ENCODE measurements around the gene CGRRF1. TPM values are rescaled to one million over a fixed set of nuclear protein-coding genes. Genes with fewer than 3 reads are reported as not detected.

CGRRF1 gene
- total and polyA plus RNA-seq, 10 of the 15 experiments (the other 5 are each of a cell fraction or from before 2014, with no cell fraction given) = 5.5 to 47.7 (median 13.5) TPM

GRCh38 chr14:54564868-54565784 lies 55.4 kb downstream of the CGRRF1 start:
- no peaks in the 10 kb centered on the region for H3K9me3 ChIP-seq (replicated peaks; ENCODE audit: control insufficient read depth, insufficient read depth, low read length)
- peak overlapping the region; percentile 58 for H2AFZ ChIP-seq (ENCODE audit: control insufficient read depth, low read depth, low read length)
- peak overlapping the region; percentile 98 for H3K4me2 ChIP-seq (ENCODE audit: control insufficient read depth, insufficient read depth)
- SMC1A ChIA-PET (ENCODE audit: uncharacterized antibody, unreplicated experiment) = interaction anchor here (0.6 to 6.8 kb wide), 22 partner anchors 9 to 412 kb away, joined by 3 to 87 read pairs (median 5); no protein-coding TSS in a partner anchor
- peak overlapping the region; percentile 22; the same call in 1 of the 2 replicates for H3K9ac ChIP-seq (ENCODE audit: control insufficient read depth, insufficient read depth, low read length)
- H4K20me1 ChIP-seq (ENCODE audit: control insufficient read depth, insufficient read depth) = no peaks in the 10 kb centered on the region
- BruUV-seq (replicated peaks) = no TSS peak
- under 1% methylated on average over 69 of the region's 69 CpGs for WGBS (ENCODE audit: insufficient coverage, insufficient replicate concordance, low lambda C conversion rate, missing lambda C conversion rate)
- intact Hi-C loops (cut with micrococcal nuclease; ENCODE audit: unreplicated experiment) = loop anchor here (1.0 to 5.0 kb wide), 7 partner anchors 78 to 327 kb away; no protein-coding TSS in a partner anchor
- FAIRE-seq (no peak), DNase-seq (ENCODE audit: low read depth, low spot score) (no peak), ATAC-seq (peak; percentile 71)
- RAD21 ChIA-PET (ENCODE audit: unreplicated experiment) = interaction anchor here (0.8 to 7.2 kb wide), 23 partner anchors 33 to 501 kb away, joined by 3 to 130 read pairs (median 3); partner anchors contain the start of genes CGRRF1 and GMFB
- peaks cover 12% of the 10 kb centered on the region; the same call in 1 of the 2 replicates for H3K4me1 ChIP-seq (ENCODE audit: control insufficient read depth, insufficient read depth, low read length)
- H3K79me2 ChIP-seq (ENCODE audit: control insufficient read depth, insufficient read depth, low read length) = no peaks in the 10 kb centered on the region
- H3K27me3 ChIP-seq (replicated peaks in 1 of 2; ENCODE audit: control insufficient read depth in 2 of 2, insufficient read depth in 2 of 2, low read length in 1 of 2) = peaks cover 0 to 3% of the 10 kb centered on the region in 2 experiments; a peak in 1 of 4 replicates
- POLR2A ChIA-PET = interaction anchor here (0.9 kb wide), 1 partner anchor 209 kb away, joined by 3 read pairs; no protein-coding TSS in a partner anchor
- H3K27ac ChIP-seq (ENCODE audit: control insufficient read depth, insufficient read depth) = no peak overlapping the region
- CTCF ChIA-PET = interaction anchor here (0.8 to 7.7 kb wide), 41 partner anchors 9 to 416 kb away, joined by 3 to 160 read pairs (median 6); no protein-coding TSS in a partner anchor
- no peaks in the 10 kb centered on the region for H3K36me3 ChIP-seq (ENCODE audit: control insufficient read depth in 2 of 2, insufficient read depth in 2 of 2, low read length in 1 of 2)
- peak overlapping the region; percentile 73 for H3K4me3 ChIP-seq
- in situ Hi-C loops (cut with MboI) = loop anchor here (5.0 kb wide), 1 partner anchor 77 kb away; no protein-coding TSS in a partner anchor
- 0 out of 2 replicates have a peak, but pooled peaks have one; percentile 42 for TF ChIP-seq LARP7 (IDR thresholded peaks at IDR 0.05)
- 0 out of 2 replicates have a peak, but pooled peaks have one; percentile 19 for TF ChIP-seq DPF2 (IDR thresholded peaks at IDR 0.05)
- no peak for TF ChIP-seq JUND (IDR thresholded peaks at IDR 0.05; ENCODE audit: low read depth, low read length)
- TF ChIP-seq CTCF (IDR thresholded peaks at IDR 0.05 in 2 of 3, conservative IDR thresholded peaks at IDR 0.05 in 1 of 3; ENCODE audit: control insufficient read depth in 2 of 3, extremely low read depth in 1 of 3, insufficient read depth in 1 of 3, low read depth in 3 of 3, low read length in 3 of 3) = peak in 2 of 3 experiments; percentile 4 to 21; a peak in 3 of 6 replicates
- peak; percentile 33 for TF ChIP-seq NR2F1 (conservative IDR thresholded peaks at IDR 0.05)
- TF ChIP-seq HDAC6 (IDR thresholded peaks at IDR 0.05; ENCODE audit: unreplicated experiment) = peak; percentile 61
- TF ChIP-seq YBX1 (IDR thresholded peaks at IDR 0.05) = no peak
- no peak for TF ChIP-seq SUPT20H (IDR thresholded peaks at IDR 0.05; ENCODE audit: borderline replicate concordance, control insufficient read depth, low read depth, low read length)
- 0 out of 2 replicates have a peak, but pooled peaks have one; percentile 24 for TF ChIP-seq IKZF1 (conservative IDR thresholded peaks at IDR 0.05)
- TF ChIP-seq USF1 (IDR thresholded peaks at IDR 0.05; ENCODE audit: borderline replicate concordance, extremely low read length, insufficient read depth, low read depth, low read length) = no peak
- no peak for TF ChIP-seq RELB (IDR thresholded peaks at IDR 0.05; ENCODE audit: low read depth)
- peak; percentile 49; the same call in 1 of the 2 replicates for TF ChIP-seq POLR2A (IDR thresholded peaks at IDR 0.05; ENCODE audit: low read depth, low read length)
- no peak for TF ChIP-seq IRF3 (IDR thresholded peaks at IDR 0.05)

Measured in GM12878 (cell line).